ENCODE data around the gene KCNQ1. TPM values are rescaled to one million over a fixed set of nuclear protein-coding genes. Genes with fewer than 3 reads are reported as not detected.

Gene KCNQ1
- polyA plus RNA-seq, 1 donor from 2014 or later = not detected

DNA sequence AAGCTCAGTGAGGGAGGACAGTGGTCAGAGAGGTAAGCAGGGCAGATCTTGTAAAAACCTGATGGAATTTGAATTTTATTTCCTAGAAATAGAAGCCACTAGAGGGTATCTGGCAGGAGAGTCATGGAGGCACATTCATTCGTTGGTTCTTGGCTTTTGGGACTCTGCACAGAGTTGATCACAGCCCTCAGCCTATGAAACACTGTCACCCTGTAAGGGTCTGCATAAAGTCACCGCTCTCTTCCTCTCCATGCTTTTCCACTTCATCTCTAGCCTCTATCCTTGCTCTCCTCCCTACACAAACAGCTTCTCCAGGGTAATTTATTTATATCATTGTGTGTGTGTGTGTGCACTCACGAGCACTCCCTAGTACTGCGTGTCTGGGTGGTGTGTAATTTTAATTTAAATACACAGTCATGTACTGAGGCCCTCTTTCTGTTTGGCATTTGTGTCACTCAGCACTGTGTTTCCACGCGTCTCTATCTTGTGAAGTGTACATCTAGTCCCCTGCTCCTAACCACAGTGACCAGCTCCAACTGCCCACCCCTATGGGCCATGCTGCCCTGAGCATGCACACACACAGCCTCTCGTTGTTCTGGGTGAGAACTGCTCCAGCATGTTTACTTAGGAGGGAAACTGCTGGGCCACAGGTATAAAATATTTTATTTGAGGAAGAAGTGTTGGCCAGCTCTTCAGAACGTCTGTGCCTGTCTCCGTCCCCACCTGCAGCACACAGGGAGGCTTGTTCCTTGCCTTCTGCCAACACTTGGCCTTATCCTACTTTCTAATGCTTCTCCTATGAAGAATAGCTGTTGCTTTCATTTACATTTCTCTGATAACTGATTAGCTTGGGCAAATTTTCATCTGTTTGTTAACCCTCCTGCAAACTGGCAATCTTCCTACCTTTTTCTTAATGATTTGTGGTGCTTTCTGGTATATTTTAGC, 250.5 kb downstream of the KCNQ1 start:
- no peak overlapping the region for H3K9ac ChIP-seq (ENCODE audit: low read length)
- peak overlapping the region; percentile 3 for H3K4me2 ChIP-seq (ENCODE audit: low read length)
- no peaks in the 10 kb centered on the region for H4K20me1 ChIP-seq (ENCODE audit: insufficient read depth)
- H3K27ac ChIP-seq (ENCODE audit: low read length) = no peak overlapping the region
- H3K9me2 ChIP-seq (ENCODE audit: insufficient read depth, low read length) = no peaks in the 10 kb centered on the region
- no peaks in the 10 kb centered on the region for H3K9me3 ChIP-seq (ENCODE audit: low read length)
- H3K79me2 ChIP-seq (replicated peaks; ENCODE audit: insufficient read depth, low read length) = peaks cover 25% of the 10 kb centered on the region
- no peak for TF ChIP-seq TAF1 (IDR thresholded peaks at IDR 0.05; ENCODE audit: low read depth)
- no peak for TF ChIP-seq EZH2 (IDR thresholded peaks at IDR 0.05; ENCODE audit: borderline replicate concordance, insufficient read depth, low read length, poor library complexity, severe bottlenecking)
- TF ChIP-seq CTCF (IDR thresholded peaks at IDR 0.05; ENCODE audit: poor library complexity, severe bottlenecking) = no peak
- no peak for TF ChIP-seq EP300 (conservative IDR thresholded peaks at IDR 0.05; ENCODE audit: poor library complexity, severe bottlenecking)
- TF ChIP-seq REST (IDR thresholded peaks at IDR 0.05; ENCODE audit: borderline replicate concordance) = no peak
- H3F3A ChIP-seq (ENCODE audit: insufficient read depth, low read length, poor library complexity, severe bottlenecking) = no peaks in the 10 kb centered on the region
- no peaks in the 10 kb centered on the region for H3K27me3 ChIP-seq (ENCODE audit: insufficient read depth, low read depth, low read length)
- H3K4me3 ChIP-seq (ENCODE audit: low read length) = peak overlapping the region; percentile 12
- no peak overlapping the region for H2AFZ ChIP-seq (ENCODE audit: low read depth, low read length)
- H3K36me3 ChIP-seq (ENCODE audit: insufficient read depth, low read length) = no peaks in the 10 kb centered on the region

DNA sequence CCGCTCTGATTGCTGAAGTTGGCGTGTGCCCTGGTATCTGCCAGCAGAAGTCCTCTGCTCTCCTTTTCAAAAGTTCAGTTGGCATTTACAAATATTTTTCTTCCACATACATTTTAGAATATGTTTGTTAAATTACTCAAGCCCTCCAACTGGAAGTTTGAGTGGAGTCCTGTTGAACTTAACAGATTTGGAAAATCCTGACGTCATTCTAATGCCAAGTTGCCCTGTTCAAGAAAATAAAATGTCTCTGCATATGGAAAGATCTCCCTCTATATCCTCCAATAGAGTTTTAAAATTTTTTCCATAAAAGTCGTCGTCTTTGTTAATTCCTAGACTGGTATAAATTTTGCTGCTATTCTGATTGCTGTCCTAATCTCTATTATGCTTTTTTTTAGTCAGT, 251.6 kb downstream of the KCNQ1 start:
- H3K9ac ChIP-seq (ENCODE audit: low read length) = no peak overlapping the region
- TF ChIP-seq EP300 (conservative IDR thresholded peaks at IDR 0.05; ENCODE audit: poor library complexity, severe bottlenecking) (no peak), MXI1 (conservative IDR thresholded peaks at IDR 0.05; ENCODE audit: poor library complexity, severe bottlenecking) (no peak)
- no peaks in the 10 kb centered on the region for H3K9me3 ChIP-seq (ENCODE audit: low read length)
- no peak overlapping the region for H2AFZ ChIP-seq (ENCODE audit: low read depth, low read length)
- no peak overlapping the region for H3K4me3 ChIP-seq (ENCODE audit: low read length)
- no peaks in the 10 kb centered on the region for H3K9me2 ChIP-seq (ENCODE audit: insufficient read depth, low read length)
- H3K36me3 ChIP-seq (ENCODE audit: insufficient read depth, low read length) = no peaks in the 10 kb centered on the region
- no peaks in the 10 kb centered on the region for H3F3A ChIP-seq (ENCODE audit: insufficient read depth, low read length, poor library complexity, severe bottlenecking)
- H3K79me2 ChIP-seq (replicated peaks; ENCODE audit: insufficient read depth, low read length) = peaks cover 25% of the 10 kb centered on the region
- no peaks in the 10 kb centered on the region for H3K27me3 ChIP-seq (ENCODE audit: insufficient read depth, low read depth, low read length)
- no peak overlapping the region for H3K27ac ChIP-seq (ENCODE audit: low read length)
- H4K20me1 ChIP-seq (ENCODE audit: insufficient read depth) = no peaks in the 10 kb centered on the region
- no peak overlapping the region for H3K4me2 ChIP-seq (ENCODE audit: low read length)

- no peak overlapping the region for H3K9ac ChIP-seq (ENCODE audit: low read length)
- TF ChIP-seq RAD21 (conservative IDR thresholded peaks at IDR 0.05) (no peak), SMC3 (conservative IDR thresholded peaks at IDR 0.05; ENCODE audit: poor library complexity) (no peak), CTCF (IDR thresholded peaks at IDR 0.05; ENCODE audit: poor library complexity, severe bottlenecking) (no peak), REST (IDR thresholded peaks at IDR 0.05; ENCODE audit: borderline replicate concordance) (no peak), EP300 (conservative IDR thresholded peaks at IDR 0.05; ENCODE audit: poor library complexity, severe bottlenecking) (no peak), POLR2AphosphoS5 (IDR thresholded peaks at IDR 0.05) (no peak), EZH2 (IDR thresholded peaks at IDR 0.05; ENCODE audit: borderline replicate concordance, insufficient read depth, low read length, poor library complexity, severe bottlenecking) (no peak), TAF1 (IDR thresholded peaks at IDR 0.05; ENCODE audit: low read depth) (no peak)
- H3K36me3 ChIP-seq (ENCODE audit: insufficient read depth, low read length) = no peaks in the 10 kb centered on the region
- no peaks in the 10 kb centered on the region for H4K20me1 ChIP-seq (ENCODE audit: insufficient read depth)
- no peaks in the 10 kb centered on the region for H3K9me3 ChIP-seq (ENCODE audit: low read length)
- no peak overlapping the region for H3K27ac ChIP-seq (ENCODE audit: low read length)
- H2AFZ ChIP-seq (ENCODE audit: low read depth, low read length) = no peak overlapping the region
- H3K4me2 ChIP-seq (ENCODE audit: low read length) = no peak overlapping the region
- no peaks in the 10 kb centered on the region for H3F3A ChIP-seq (ENCODE audit: insufficient read depth, low read length, poor library complexity, severe bottlenecking)
- H3K79me2 ChIP-seq (replicated peaks; ENCODE audit: insufficient read depth, low read length) = peaks cover 25% of the 10 kb centered on the region
- peak overlapping the region; percentile 82 for H3K4me3 ChIP-seq (ENCODE audit: low read length)
- no peaks in the 10 kb centered on the region for H3K27me3 ChIP-seq (ENCODE audit: insufficient read depth, low read depth, low read length)
- H3K9me2 ChIP-seq (ENCODE audit: insufficient read depth, low read length) = no peaks in the 10 kb centered on the region
Observed at GRCh38 chr11:2697866-2698265, 253.1 kb downstream of the KCNQ1 start.

Measured in neural cell (in vitro differentiated cells).